HL-60 (cell line): ENCODE measurements around the gene PRRT1B.

ENCODE experiments used
- DNase-seq, 2 experiments: peaks; one replicate each; pipeline ENCODE4 v3.0.0-alpha.2; 2010 to 2020; ENCODE audit warnings: low read depth in 1 of 2, low spot score in 1 of 2
- H3K27ac ChIP-seq: fragments of 250-450 bp; sonication (Bioruptor Pico); replicated peaks from 2 replicates; pipeline ENCODE4 v1.5.1; 2020; ENCODE audit warnings: mild to moderate bottlenecking, moderate library complexity
- H3K27me3 ChIP-seq: fragments of 250-450 bp; sonication (Bioruptor Pico); 2 replicates; pipeline ENCODE4 v1.5.1; 2021; ENCODE audit warnings: mild to moderate bottlenecking, moderate library complexity; ENCODE audit not compliant: insufficient read depth, poor library complexity, severe bottlenecking
- H3K4me3 ChIP-seq: replicated peaks from 2 replicates; pipeline ENCODE4 v1.5.1; 2011; ENCODE audit warnings: mild to moderate bottlenecking, control low read depth, low read length; ENCODE audit not compliant: insufficient read depth
- CTCF ChIP-seq: IDR thresholded peaks from one replicate; pipeline ENCODE4 v1.5.1; 2011; ENCODE audit warnings: low read length, control low read depth, inconsistent platforms; ENCODE audit not compliant: insufficient read depth
- GABPA ChIP-seq: IDR thresholded peaks from 2 replicates; pipeline ENCODE4 v1.6.1; 2012; ENCODE audit warnings: low read depth
- POLR2AphosphoS5 ChIP-seq: IDR thresholded peaks from 2 replicates; pipeline ENCODE4 v1.6.1; 2012; ENCODE audit warnings: low read depth
- REST ChIP-seq: IDR thresholded peaks from 2 replicates; pipeline ENCODE4 v1.6.1; 2012; ENCODE audit warnings: low read depth; ENCODE audit not compliant: insufficient replicate concordance
- SPI1 ChIP-seq: IDR thresholded peaks from 2 replicates; pipeline ENCODE4 v1.6.1; 2012; ENCODE audit warnings: low read depth, mild to moderate bottlenecking, borderline replicate concordance

The PRRT1B gene

GRCh38 chr9:131516930-131517329, 28.4 kb upstream of the PRRT1B start:
- Histone ChIP-seq H3K27ac (no peak overlapping the region), H3K27me3 (no peaks in the 10 kb centered on the region), H3K4me3 (no peak overlapping the region)
- TF ChIP-seq GABPA (no peak), REST (no peak), CTCF (no peak), SPI1 (no peak), POLR2AphosphoS5 (no peak)
- no peak for DNase-seq

GRCh38 chr9:131517761-131518190, 27.5 kb upstream of the PRRT1B start:
- TF ChIP-seq SPI1 (no peak), POLR2AphosphoS5 (no peak), GABPA (no peak), CTCF (no peak), REST (no peak)
- Histone ChIP-seq H3K27me3 (no peaks in the 10 kb centered on the region), H3K27ac (no peak overlapping the region), H3K4me3 (no peak overlapping the region)
- DNase-seq: no peak

- no peaks in the 10 kb centered on the region for H3K27me3 ChIP-seq
These were observed 26.8 kb upstream of the PRRT1B start for GRCh38 chr9:131518553-131518952.

More at GRCh38 chr9:131518553-131518952, 26.8 kb upstream of the PRRT1B start:
- DNase-seq: no peak
- H3K4me3 ChIP-seq: no peak overlapping the region
- H3K27ac ChIP-seq: no peak overlapping the region
- TF ChIP-seq CTCF (no peak), POLR2AphosphoS5 (no peak), REST (no peak), SPI1 (no peak), GABPA (no peak)
